SK-N-SH (cell line): Measurements from ENCODE around the gene MYEOV.

Source experiments
- CTCF ChIP-seq: fragments of 200-600 bp; sonication (generic); IDR thresholded peaks from 2 replicates; pipeline ENCODE4 v1.6.1; 2017; ENCODE audit warnings: antibody characterized with exemption, mild to moderate bottlenecking, moderate library complexity
- FOXM1 ChIP-seq: IDR thresholded peaks from 2 replicates; pipeline ENCODE4 v1.4.0; 2012; ENCODE audit warnings: low read depth, mild to moderate bottlenecking
- MXI1 ChIP-seq: IDR thresholded peaks from 2 replicates; pipeline ENCODE4 v1.6.1; 2012; ENCODE audit warnings: mild to moderate bottlenecking, low read depth, low read length, improper control_type of control experiment
- POLR2AphosphoS5 ChIP-seq: IDR thresholded peaks from 2 replicates; pipeline ENCODE4 v1.6.1; 2012; ENCODE audit warnings: low read depth, low read length
- RCOR1 ChIP-seq: fragments of 150-350 bp; IDR thresholded peaks from 2 replicates; pipeline ENCODE4 v1.6.1; 2017; ENCODE audit warnings: antibody characterized with exemption, low read length
- REST ChIP-seq: IDR thresholded peaks from 2 replicates; pipeline ENCODE4 v1.6.1; 2012; ENCODE audit warnings: mild to moderate bottlenecking, low read depth, low read length, moderate library complexity
- RFX5 ChIP-seq: IDR thresholded peaks from 2 replicates; pipeline ENCODE4 v1.6.1; 2012; ENCODE audit warnings: mild to moderate bottlenecking, improper control_type of control experiment, low read length
- SIN3A ChIP-seq: IDR thresholded peaks from 2 replicates; pipeline ENCODE4 v1.6.1; 2012; ENCODE audit warnings: low read depth, mild to moderate bottlenecking, low read length, moderate library complexity, borderline replicate concordance
- ZBTB33 ChIP-seq: IDR thresholded peaks from 2 replicates; pipeline ENCODE4 v1.4.0; 2012; ENCODE audit warnings: low read depth, borderline replicate concordance
- TF ChIP-seq, protein P1 (sequence below): IDR thresholded peaks from 2 replicates; pipeline ENCODE4 v1.4.0; 2012; ENCODE audit warnings: low read depth, borderline replicate concordance

- no peak for TF ChIP-seq CTCF
- TF ChIP-seq REST = no peak
- TF ChIP-seq MXI1 = no peak
- no peak for TF ChIP-seq ZBTB33
- TF ChIP-seq, protein P1, sequence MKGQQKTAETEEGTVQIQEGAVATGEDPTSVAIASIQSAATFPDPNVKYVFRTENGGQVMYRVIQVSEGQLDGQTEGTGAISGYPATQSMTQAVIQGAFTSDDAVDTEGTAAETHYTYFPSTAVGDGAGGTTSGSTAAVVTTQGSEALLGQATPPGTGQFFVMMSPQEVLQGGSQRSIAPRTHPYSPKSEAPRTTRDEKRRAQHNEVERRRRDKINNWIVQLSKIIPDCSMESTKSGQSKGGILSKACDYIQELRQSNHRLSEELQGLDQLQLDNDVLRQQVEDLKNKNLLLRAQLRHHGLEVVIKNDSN = no peak
- no peak for TF ChIP-seq RCOR1
- no peak for TF ChIP-seq FOXM1
- no peak for TF ChIP-seq SIN3A
- no peak for TF ChIP-seq RFX5
- no peak for TF ChIP-seq POLR2AphosphoS5
Observed at GRCh38 chr11:69342588-69343330, 48.8 kb downstream of the MYEOV start.
